ENCODE results near the gene RIPK4.
A peak's percentile ranks its signal among the peaks of the same experiment; 100 is the strongest.

Gene RIPK4

GRCh38 chr21:41779659-41780058, 12.8 kb upstream of the RIPK4 start:
- Mint-ChIP-seq H3K4me3 (no peak overlapping the region), H3K4me1 (peaks cover 19% of the 10 kb centered on the region), H3K9me3 (no peaks in the 10 kb centered on the region), H3K27ac (no peak overlapping the region), H3K27me3 (peaks cover 82% of the 10 kb centered on the region)
- DNase-seq: no peak
- ATAC-seq: no peak

DNA sequence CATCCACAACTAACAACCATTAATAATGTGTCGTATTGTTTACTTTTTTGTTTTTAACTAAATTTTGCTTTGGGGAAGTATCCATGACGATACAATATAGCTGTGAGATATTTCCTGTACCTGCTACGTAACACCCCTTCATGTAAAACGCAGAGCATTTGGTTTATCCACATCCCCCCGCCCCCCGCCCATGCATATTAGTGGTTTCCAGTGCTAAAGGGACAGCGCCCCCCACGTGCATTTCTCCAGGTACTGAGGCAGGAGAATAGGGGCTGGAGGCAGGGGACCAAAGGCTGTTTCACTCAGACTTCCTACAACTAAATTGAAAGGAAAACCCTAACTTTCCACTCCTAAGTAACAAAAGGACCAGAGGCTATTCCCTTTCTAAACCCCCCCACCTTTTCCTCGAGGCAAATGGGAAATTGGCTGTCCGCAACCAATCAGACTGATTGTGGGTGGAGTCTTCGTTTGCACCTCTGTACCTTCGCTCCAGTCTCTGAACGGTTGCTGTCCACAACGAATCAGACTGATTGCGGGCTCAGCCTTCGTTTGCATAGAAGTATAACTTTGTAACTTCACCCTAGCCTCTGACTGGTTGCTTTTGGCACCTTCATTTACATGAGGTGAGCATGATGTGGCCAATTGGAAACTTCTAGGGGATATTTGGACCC, 12.2 kb upstream of the RIPK4 start:
- Mint-ChIP-seq H3K4me1 (peaks cover 15% of the 10 kb centered on the region), H3K4me3 (no peak overlapping the region), H3K27ac (no peak overlapping the region), H3K27me3 (peaks cover 82% of the 10 kb centered on the region), H3K9me3 (no peaks in the 10 kb centered on the region)
- ATAC-seq: no peak
- no peak for DNase-seq

- H3K27me3 Mint-ChIP-seq: peaks cover 80% of the 10 kb centered on the region
- H3K4me1 Mint-ChIP-seq: peaks cover 6% of the 10 kb centered on the region
- no peak for ATAC-seq
- H3K27ac Mint-ChIP-seq: no peak overlapping the region
- no peak overlapping the region for H3K4me3 Mint-ChIP-seq
- no peaks in the 10 kb centered on the region for H3K9me3 Mint-ChIP-seq
- DNase-seq: no peak
Measured at GRCh38 chr21:41777951-41778815, 11.3 kb upstream of the RIPK4 start.

- H3K27ac Mint-ChIP-seq: no peak overlapping the region
- no peaks in the 10 kb centered on the region for H3K9me3 Mint-ChIP-seq
- DNase-seq (no peak), ATAC-seq (no peak)
- no peak overlapping the region for H3K4me3 Mint-ChIP-seq
- H3K27me3 Mint-ChIP-seq: peaks cover 92% of the 10 kb centered on the region
- H3K4me1 Mint-ChIP-seq: peaks cover 6% of the 10 kb centered on the region
Measured at GRCh38 chr21:41776778-41777177, 9.9 kb upstream of the RIPK4 start.

- Mint-ChIP-seq H3K27ac (no peak overlapping the region), H3K27me3 (peaks cover 96% of the 10 kb centered on the region), H3K9me3 (no peaks in the 10 kb centered on the region), H3K4me3 (no peak overlapping the region), H3K4me1 (peaks cover 6% of the 10 kb centered on the region)
- DNase-seq (no peak), ATAC-seq (no peak)
Measured at GRCh38 chr21:41775149-41775472, 8.3 kb upstream of the RIPK4 start.

GRCh38 chr21:41774467-41775148, 7.8 kb upstream of the RIPK4 start:
- Mint-ChIP-seq H3K9me3 (no peaks in the 10 kb centered on the region), H3K27ac (no peak overlapping the region), H3K4me3 (no peak overlapping the region), H3K4me1 (peaks cover 6% of the 10 kb centered on the region), H3K27me3 (peaks cover 96% of the 10 kb centered on the region)
- DNase-seq (no peak), ATAC-seq (no peak)

DNA sequence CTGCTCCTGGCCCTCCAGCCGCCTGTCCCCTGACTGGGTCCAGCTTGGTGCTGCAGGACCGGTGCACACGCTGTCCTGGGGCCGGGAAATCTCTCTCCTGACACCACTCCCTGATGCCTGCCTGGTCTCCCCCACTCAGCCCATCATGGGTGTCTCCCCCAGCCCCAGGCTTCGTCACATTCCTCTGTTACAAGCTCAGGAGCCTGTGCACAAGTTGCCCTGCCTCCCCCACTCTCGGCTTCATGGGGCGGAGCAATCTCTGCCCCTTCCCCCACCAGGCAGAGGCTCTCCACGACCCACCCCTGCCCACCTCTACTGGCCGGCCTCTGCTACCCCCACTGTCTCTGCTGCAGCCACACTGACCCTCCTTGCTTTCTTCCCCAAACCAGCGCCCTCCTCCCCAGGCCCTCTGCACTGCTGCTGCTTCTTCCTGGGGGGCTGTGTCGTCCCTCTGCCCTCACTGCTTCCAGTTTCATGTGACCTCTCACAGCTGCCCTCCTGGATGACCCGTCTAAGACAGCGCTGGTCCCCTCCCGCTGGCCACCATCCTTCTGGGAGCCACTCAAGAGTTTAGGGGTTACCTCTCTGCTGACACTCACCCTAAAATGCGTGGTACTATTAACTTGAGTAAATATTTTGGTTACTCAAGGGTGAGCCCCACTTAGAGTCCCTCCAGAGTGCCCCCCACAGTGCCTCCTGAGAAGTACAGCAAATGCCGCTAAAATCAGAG, 5.7 kb upstream of the RIPK4 start:
- Mint-ChIP-seq H3K4me3 (no peak overlapping the region), H3K27me3 (peaks cover 96% of the 10 kb centered on the region)
- ATAC-seq: no peak

GRCh38 chr21:41771625-41771945, 4.7 kb upstream of the RIPK4 start:
- Mint-ChIP-seq H3K27ac (no peak overlapping the region), H3K4me1 (peaks cover 24% of the 10 kb centered on the region), H3K9me3 (no peaks in the 10 kb centered on the region), H3K4me3 (no peak overlapping the region), H3K27me3 (peaks cover 95% of the 10 kb centered on the region)
- ATAC-seq (no peak), DNase-seq (no peak)

More for the DNA sequence above, 5.7 kb upstream of the RIPK4 start:
- Mint-ChIP-seq H3K27ac (peak overlapping the region in 1 of 2 donors; percentile 88), H3K9me3 (no peaks in the 10 kb centered on the region), H3K4me1 (peaks cover 17% of the 10 kb centered on the region)
- DNase-seq: no peak

- Mint-ChIP-seq H3K4me3 (no peak overlapping the region), H3K27me3 (peaks cover 91% of the 10 kb centered on the region), H3K27ac (no peak overlapping the region), H3K9me3 (no peaks in the 10 kb centered on the region), H3K4me1 (peaks cover 24% of the 10 kb centered on the region)
- DNase-seq: no peak
- no peak for ATAC-seq
Measured at GRCh38 chr21:41770901-41771624, 4.2 kb upstream of the RIPK4 start.

DNA sequence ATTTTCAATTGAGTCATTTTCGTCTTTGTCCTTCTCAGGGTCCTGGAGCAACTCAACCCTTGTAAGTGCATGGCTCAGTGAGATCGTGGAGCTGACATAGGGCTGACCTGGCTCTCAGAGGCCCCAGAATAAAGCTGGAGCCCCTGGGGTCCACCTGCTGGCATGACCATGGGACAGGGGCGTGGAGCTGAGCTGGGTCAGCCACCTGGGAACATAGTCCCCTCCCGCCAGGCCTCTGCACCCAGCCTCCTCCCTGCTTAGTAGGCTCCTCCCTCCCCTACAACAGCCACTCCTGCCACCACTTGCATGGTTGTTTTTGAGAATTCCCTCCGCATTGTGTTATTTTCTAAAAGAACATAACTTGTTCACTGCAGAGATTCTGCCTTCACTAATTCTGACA, 3.1 kb upstream of the RIPK4 start:
- no peak for ATAC-seq
- no peak overlapping the region for H3K27ac Mint-ChIP-seq
- peaks cover 91% of the 10 kb centered on the region for H3K27me3 Mint-ChIP-seq

GRCh38 chr21:41769521-41769920, 2.7 kb upstream of the RIPK4 start:
- DNase-seq: no peak
- H3K27me3 Mint-ChIP-seq: peaks cover 91% of the 10 kb centered on the region
- no peak overlapping the region for H3K27ac Mint-ChIP-seq
- H3K9me3 Mint-ChIP-seq: no peaks in the 10 kb centered on the region
- H3K4me1 Mint-ChIP-seq: peaks cover 31% of the 10 kb centered on the region
- no peak for ATAC-seq
- H3K4me3 Mint-ChIP-seq: no peak overlapping the region

More for the DNA sequence above, 3.1 kb upstream of the RIPK4 start:
- no peak for DNase-seq
- Mint-ChIP-seq H3K9me3 (no peaks in the 10 kb centered on the region), H3K4me3 (no peak overlapping the region), H3K4me1 (peaks cover 31% of the 10 kb centered on the region)

DNA sequence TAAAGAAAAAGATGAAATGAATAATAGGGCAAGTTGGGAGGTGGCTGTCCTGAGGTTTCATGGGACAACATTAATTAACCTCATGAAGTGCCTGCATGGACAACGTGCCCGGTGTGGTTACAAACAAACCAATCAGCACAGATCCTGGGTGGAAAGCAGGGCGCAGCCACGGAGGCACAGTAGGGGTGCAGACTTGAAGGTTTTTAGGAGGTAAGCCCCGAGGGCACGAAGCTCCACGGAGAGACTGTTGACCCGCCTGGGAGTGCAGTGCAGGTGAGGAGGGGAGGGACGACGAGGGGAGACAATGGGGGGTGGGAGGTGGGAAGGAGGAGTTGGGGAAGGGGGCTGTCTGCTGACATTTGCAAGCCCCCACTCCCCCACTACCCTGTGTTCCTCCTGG, 2.3 kb upstream of the RIPK4 start:
- Mint-ChIP-seq H3K27me3 (peaks cover 91% of the 10 kb centered on the region), H3K4me3 (peak overlapping the region; percentile 78 to 86), H3K9me3 (no peaks in the 10 kb centered on the region), H3K27ac (peak overlapping the region in 1 of 2 donors; percentile 54), H3K4me1 (peaks cover 31% of the 10 kb centered on the region)
- ATAC-seq (no peak), DNase-seq (no peak)

GRCh38 chr21:41768437-41769042, 1.7 kb upstream of the RIPK4 start:
- Mint-ChIP-seq H3K9me3 (no peaks in the 10 kb centered on the region), H3K27me3 (peaks cover 93% of the 10 kb centered on the region), H3K4me1 (peaks cover 31% of the 10 kb centered on the region), H3K4me3 (peak overlapping the region; percentile 78 to 86), H3K27ac (peak overlapping the region; percentile 23 to 54)
- ATAC-seq: peak; percentile 37
- peak; percentile 19 to 26 for DNase-seq

GRCh38 chr21:41767606-41768436, 969 bp upstream of the RIPK4 start:
- peak overlapping the region; percentile 78 to 86 for H3K4me3 Mint-ChIP-seq
- no peak for DNase-seq
- peak overlapping the region in 1 of 2 donors; percentile 63 for H3K27ac Mint-ChIP-seq
- H3K9me3 Mint-ChIP-seq: no peaks in the 10 kb centered on the region
- ATAC-seq: no peak
- peaks cover 93% of the 10 kb centered on the region for H3K27me3 Mint-ChIP-seq
- H3K4me1 Mint-ChIP-seq: peaks cover 31% of the 10 kb centered on the region

Measured in stimulated activated naive CD8-positive, alpha-beta T cell treated with anti-CD3 and anti-CD28 coated beads, Interleukin-15, amount 100 ng/mL, for 72 hours (primary cell).